Activated T-cell treated with anti-CD3 and anti-CD28 coated beads for 24 hours (primary cell): ENCODE results near the gene PDYN.

Experiments used
- DNase-seq: peaks from one replicate; pipeline ENCODE4 v3.0.0-alpha.2; 2020; ENCODE audit warnings: low read depth

The PDYN gene

DNA sequence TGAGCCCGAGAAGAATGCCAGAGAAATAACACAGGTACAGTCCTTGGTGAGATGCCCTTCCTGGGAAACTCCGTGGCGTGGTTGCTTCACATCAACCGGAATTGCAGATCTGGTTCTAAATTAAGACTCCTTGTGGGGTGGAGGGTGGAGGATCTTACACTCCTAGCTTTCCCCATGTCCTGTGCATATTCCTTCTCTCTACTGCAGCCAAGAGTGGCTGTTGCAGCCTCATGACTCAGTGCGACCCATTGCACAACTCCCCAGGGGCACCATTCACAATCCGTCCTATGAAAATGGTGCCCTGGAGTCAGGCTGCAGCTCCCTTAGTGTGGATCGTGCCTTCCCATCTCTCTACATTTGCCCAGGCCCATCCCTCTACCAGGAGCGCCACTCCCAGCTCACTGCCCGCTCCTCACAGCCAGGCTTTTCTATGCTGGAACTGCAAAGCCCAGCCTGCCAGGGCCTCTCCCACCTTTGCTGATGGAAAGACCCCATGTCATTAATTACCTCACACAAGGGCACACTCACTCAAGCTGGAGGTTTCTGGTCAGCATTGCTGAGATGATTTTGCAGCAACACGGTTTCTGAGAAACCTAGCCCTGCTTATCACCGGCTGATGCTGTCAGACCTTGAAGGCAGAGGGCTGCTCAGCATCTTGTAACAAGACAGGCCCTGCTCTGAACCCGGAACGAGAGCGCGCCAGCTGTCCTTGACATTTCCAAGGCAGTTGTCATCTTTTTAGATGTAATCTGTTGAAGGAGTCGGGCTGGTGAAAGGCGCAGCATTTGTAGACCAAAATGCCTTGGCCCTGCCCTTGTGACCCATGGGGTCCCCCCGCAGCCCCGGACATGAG is 58.9 kb downstream of the PDYN start:
- no peak for DNase-seq

DNA sequence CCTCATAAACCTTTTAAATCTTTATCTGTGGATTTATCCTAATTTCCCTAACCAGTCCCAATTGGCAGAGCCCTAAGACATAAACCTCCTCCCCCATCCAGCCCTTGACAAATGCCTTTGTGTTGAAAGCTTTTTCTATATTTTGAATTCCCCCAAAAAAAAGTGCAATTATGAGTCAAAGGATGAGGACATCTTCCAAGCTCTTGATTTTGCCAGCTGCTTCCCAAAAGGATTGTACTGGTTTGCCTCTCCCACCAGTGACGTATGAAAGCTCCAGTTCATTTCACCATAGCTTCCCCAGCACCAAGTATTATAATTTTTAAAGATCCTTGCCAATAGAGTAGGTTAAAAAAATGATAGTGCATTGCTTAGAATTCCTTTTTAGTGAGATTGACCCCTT is 59.7 kb downstream of the PDYN start:
- DNase-seq, result no peak

DNA sequence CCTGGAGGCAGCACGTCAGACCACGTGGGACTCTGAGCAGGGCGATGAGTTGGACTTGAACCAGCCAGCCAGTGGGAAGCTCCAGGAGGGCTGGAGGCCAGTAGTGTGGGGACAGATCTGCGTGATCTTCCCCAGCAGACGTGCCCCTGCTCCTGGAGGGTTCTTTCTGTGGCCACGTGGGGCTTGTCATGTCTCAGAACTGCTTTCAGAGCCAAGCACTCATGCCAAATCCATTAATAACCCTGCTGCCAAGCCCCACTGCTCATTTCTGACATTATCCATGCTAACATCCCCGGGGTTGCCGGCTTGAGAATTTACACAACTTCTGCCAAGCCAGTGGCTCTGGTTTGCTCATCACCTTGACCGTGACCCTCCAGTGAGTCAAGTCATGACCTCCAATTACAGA is 60.4 kb downstream of the PDYN start:
- no peak for DNase-seq

DNA sequence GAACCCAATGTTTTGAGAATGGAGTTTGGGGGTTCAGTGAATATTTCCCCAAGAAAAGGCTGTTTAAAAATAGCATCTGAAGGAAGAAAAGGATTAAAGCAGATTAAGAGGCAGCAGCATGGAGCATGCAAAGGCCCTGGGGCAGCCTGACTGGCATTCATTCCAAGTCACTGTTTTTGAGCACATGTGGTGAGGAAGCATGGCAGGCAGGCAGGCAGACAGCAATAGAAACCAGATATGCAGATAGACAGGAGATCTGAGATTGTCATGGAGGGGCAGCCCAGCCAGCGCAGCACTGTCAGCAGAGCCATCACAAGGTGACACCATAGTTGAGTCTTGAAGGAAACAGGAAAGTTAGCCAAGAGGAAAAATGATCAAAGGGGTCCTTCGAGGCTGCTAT is 60.9 kb downstream of the PDYN start:
- DNase-seq, result no peak

DNA sequence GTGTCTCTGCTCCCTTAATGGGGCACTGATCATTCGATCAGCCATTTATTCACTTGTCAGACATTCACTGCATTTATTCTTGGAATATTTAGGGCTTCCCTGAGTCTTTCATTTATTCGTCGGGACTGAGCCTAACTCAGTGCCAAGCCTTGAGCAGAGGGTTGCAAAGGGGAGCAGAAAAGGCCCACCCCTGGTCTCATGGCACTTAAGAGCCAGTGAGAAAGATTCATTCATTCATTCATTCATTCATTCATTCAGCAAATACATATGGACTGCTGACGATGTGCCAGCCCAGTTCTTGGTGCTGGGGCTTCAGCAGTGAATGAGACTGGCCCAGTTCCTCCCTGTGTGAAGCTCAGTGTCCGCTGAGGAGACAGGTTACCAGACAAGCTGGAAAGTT is 62.0 kb downstream of the PDYN start:
- no peak for DNase-seq

DNA sequence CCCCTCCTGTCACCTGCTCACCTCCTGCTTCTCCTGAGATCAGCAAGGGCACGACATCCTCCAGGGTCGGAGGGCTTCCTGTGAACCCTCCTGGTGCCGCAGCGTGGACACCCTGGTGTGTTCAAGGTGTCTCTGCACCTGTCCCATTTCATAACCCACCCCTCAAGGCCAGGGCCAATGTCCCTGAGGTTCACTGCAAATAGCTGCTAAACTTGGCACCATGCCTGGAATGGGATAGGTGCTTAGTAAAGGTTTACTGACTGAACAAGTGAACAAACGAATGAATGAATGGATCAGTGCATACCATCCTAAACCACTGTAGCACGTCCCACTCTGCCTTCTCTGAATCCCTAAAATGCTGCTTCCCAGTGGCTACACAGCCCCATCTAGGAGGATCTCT is 63.7 kb downstream of the PDYN start:
- DNase-seq, result no peak

DNA sequence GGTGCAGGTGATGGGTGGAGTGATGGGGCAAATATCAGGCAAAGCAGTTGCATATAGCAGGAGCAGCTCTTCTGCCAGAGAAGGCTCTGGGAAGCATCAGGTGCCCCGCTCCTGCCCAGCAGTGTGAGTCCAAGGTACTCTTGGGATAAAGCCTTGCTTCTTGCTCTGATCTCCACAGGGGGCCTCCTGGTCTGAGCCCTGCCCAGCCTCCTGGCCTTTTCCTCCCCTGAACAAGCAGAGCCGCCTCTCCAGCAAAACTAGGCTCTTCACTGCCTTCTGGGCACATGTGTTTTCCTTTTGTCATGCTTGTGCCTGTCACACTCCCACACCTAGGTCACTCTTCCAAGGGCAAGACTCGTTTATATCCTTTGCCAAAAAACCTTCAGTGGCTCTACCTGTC is 64.4 kb downstream of the PDYN start:
- no peak for DNase-seq

DNA sequence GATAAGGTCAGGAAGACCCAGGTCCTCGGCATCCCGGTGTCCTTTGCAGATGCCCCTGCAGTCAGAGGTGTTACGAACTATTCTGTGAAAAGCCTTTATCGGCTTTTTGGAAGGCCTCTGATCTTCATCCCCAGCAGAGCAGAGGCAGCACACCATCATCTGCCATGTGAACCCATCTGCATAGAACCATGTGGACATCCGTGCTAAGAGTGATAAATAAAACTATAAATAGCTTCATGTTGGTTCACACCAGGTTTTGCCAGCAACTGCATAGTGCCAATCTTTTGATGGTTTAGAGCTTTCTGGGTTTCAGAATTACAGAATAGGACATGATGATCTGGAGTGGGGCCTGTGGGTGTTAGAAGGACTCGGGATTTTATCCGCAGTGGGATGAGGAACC is 65.1 kb downstream of the PDYN start:
- DNase-seq, result no peak
